ENCODE results near the gene HAS3. TPM values are rescaled to one million over a fixed set of nuclear protein-coding genes. Genes with fewer than 3 reads are reported as not detected.
"Not testable (repeated sequence)": the region's sequence is repeated elsewhere in the genome, so short reads cannot be mapped to it uniquely, and the experiment has no call there.

The HAS3 gene
- total RNA-seq, 1 experiment from 2014 or later = 6.9 TPM

DNA sequence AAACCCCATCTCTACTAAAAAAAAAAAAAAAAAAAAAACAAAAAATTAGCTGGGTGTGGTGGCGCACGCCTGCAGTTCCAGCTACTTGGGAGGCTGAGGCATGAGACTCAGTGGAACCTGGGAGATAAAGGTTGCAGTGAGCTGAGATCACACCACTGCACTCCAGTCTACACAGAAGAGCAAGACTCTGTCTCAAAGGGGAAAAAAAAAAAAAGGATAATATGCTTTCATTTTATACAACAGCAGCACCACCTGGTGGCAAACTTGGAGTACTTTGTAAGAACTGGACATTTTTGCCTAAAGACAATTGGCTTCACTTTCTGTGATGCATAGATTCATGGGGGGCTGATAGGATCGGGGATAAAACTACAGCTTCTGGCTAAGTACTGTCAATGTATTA, 18.5 kb downstream of the HAS3 start:
- no peak overlapping the region for H3K4me3 ChIP-seq (ENCODE audit: low read depth in 2 of 2, low read length in 2 of 2)
- no peak overlapping the region for H3K27ac ChIP-seq (ENCODE audit: low read length)
- no TSS peak for BruUV-seq (replicated peaks)
- in situ Hi-C loops (cut with HindIII; ENCODE audit: low pct_unique_long_range_greater_than_20kb, low sequenced_read_pairs) = no loop called here
- CTCF ChIA-PET = interaction anchor here (0.6 to 1.0 kb wide), 5 partner anchors 16 to 315 kb away, joined by 3 to 6 read pairs (median 3); partner anchors contain the start of gene HAS3
- TF ChIP-seq SIN3A (IDR thresholded peaks at IDR 0.05; ENCODE audit: borderline replicate concordance, insufficient read depth, low read depth, low read length) (no peak), CTCF (IDR thresholded peaks at IDR 0.05) (peak; percentile 67), POLR2AphosphoS5 (IDR thresholded peaks at IDR 0.05; ENCODE audit: low read depth, low read length) (no peak), TCF7L2 (IDR thresholded peaks at IDR 0.05; ENCODE audit: low read depth, low read length) (no peak)
- TF ChIP-seq, protein P1, sequence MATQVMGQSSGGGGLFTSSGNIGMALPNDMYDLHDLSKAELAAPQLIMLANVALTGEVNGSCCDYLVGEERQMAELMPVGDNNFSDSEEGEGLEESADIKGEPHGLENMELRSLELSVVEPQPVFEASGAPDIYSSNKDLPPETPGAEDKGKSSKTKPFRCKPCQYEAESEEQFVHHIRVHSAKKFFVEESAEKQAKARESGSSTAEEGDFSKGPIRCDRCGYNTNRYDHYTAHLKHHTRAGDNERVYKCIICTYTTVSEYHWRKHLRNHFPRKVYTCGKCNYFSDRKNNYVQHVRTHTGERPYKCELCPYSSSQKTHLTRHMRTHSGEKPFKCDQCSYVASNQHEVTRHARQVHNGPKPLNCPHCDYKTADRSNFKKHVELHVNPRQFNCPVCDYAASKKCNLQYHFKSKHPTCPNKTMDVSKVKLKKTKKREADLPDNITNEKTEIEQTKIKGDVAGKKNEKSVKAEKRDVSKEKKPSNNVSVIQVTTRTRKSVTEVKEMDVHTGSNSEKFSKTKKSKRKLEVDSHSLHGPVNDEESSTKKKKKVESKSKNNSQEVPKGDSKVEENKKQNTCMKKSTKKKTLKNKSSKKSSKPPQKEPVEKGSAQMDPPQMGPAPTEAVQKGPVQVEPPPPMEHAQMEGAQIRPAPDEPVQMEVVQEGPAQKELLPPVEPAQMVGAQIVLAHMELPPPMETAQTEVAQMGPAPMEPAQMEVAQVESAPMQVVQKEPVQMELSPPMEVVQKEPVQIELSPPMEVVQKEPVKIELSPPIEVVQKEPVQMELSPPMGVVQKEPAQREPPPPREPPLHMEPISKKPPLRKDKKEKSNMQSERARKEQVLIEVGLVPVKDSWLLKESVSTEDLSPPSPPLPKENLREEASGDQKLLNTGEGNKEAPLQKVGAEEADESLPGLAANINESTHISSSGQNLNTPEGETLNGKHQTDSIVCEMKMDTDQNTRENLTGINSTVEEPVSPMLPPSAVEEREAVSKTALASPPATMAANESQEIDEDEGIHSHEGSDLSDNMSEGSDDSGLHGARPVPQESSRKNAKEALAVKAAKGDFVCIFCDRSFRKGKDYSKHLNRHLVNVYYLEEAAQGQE (IDR thresholded peaks at IDR 0.05; ENCODE audit: insufficient read depth in 1 of 2, low read depth in 2 of 2, low read length in 1 of 2) = no peak
- no peak; the same call in 1 of the 2 replicates for ATAC-seq
- no peaks in the 10 kb centered on the region for H3K4me1 ChIP-seq (ENCODE audit: control insufficient read depth, insufficient read depth, low read length)
- no peak for DNase-seq (ENCODE audit: low read depth, low spot score)
- POLR2A ChIA-PET = interaction anchor here (0.6 to 0.7 kb wide), 2 partner anchors 178 to 1118 kb away, joined by 7 to 9 read pairs; no protein-coding TSS in a partner anchor
- H3K36me3 ChIP-seq (ENCODE audit: control insufficient read depth, insufficient read depth, low read length) = peaks cover 2% of the 10 kb centered on the region
- intact Hi-C loops (cut with micrococcal nuclease; ENCODE audit: unreplicated experiment) = no loop called here
- H3K27me3 ChIP-seq (ENCODE audit: control insufficient read depth, insufficient read depth, low read length) = no peaks in the 10 kb centered on the region
- no peaks in the 10 kb centered on the region for H3K9me3 ChIP-seq (ENCODE audit: control insufficient read depth, insufficient read depth, low read depth, low read length)

DNA sequence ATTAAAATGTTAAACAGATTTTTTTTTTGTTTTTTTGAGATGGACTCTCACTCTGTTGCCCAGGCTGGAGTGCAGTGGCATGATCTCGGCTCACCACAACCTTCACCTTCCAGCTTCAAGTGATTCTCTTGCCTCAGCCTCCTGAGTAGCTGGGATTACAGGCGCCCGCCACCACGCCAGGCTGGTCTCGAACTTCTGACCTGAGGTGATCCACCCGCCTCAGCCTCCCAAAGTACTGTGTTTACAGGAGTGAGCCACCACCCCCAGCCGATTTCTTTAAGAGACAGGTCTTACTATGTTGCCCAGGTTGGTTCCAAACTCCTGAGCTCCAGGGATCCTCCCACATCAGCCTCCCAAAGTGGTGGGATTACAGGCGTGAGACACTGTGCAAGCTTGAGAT, 19.0 kb downstream of the HAS3 start:
- ATAC-seq = peak; percentile 48; the same call in 1 of the 2 replicates
- H3K27ac ChIP-seq (ENCODE audit: low read length); intact Hi-C loops (cut with micrococcal nuclease; ENCODE audit: unreplicated experiment); DNase-seq (ENCODE audit: low read depth, low spot score); BruUV-seq (replicated peaks); H3K4me3 ChIP-seq (ENCODE audit: low read depth in 2 of 2, low read length in 2 of 2); H3K36me3 ChIP-seq (ENCODE audit: control insufficient read depth, insufficient read depth, low read length); H3K27me3 ChIP-seq (ENCODE audit: control insufficient read depth, insufficient read depth, low read length); H3K9me3 ChIP-seq (ENCODE audit: control insufficient read depth, insufficient read depth, low read depth, low read length); in situ Hi-C loops (cut with HindIII; ENCODE audit: low pct_unique_long_range_greater_than_20kb, low sequenced_read_pairs); H3K4me1 ChIP-seq (ENCODE audit: control insufficient read depth, insufficient read depth, low read length): not testable (repeated sequence)
- CTCF ChIA-PET = interaction anchor here (0.6 to 1.0 kb wide), 3 partner anchors 19 to 997 kb away, joined by 3 to 15 read pairs (median 6); partner anchors contain the start of gene HAS3
- POLR2A ChIA-PET = interaction anchor here (0.6 to 0.7 kb wide), 2 partner anchors 177 to 1119 kb away, joined by 7 to 9 read pairs; no protein-coding TSS in a partner anchor

DNA sequence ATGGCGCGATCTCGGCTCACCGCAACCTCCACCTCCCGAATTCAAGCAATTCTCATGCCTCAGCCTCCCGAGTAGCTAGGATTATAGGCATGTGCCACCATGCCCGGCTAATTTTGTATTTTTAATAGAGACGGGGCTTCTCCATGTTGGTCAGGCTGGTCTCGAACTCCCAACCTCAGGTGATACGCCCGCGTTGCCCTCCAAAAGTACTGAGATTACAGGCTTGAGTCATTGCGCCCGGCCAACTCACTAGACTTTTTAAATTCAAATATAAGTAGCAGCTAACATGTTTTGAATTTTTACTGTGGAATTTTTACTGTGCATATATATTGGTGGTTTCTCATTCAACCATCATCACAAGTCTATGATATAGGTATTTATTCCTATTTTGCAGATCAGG, 19.5 kb downstream of the HAS3 start:
- intact Hi-C loops (cut with micrococcal nuclease; ENCODE audit: unreplicated experiment); H3K27ac ChIP-seq (ENCODE audit: low read length); ATAC-seq; POLR2A ChIA-PET; BruUV-seq (replicated peaks); H3K9me3 ChIP-seq (ENCODE audit: control insufficient read depth, insufficient read depth, low read depth, low read length); H3K4me3 ChIP-seq (ENCODE audit: low read depth in 2 of 2, low read length in 2 of 2); H3K4me1 ChIP-seq (ENCODE audit: control insufficient read depth, insufficient read depth, low read length); in situ Hi-C loops (cut with HindIII; ENCODE audit: low pct_unique_long_range_greater_than_20kb, low sequenced_read_pairs); H3K27me3 ChIP-seq (ENCODE audit: control insufficient read depth, insufficient read depth, low read length); H3K36me3 ChIP-seq (ENCODE audit: control insufficient read depth, insufficient read depth, low read length); DNase-seq (ENCODE audit: low read depth, low spot score): not testable (repeated sequence)
- CTCF ChIA-PET = interaction anchor here (0.6 kb wide), 2 partner anchors 133 to 997 kb away, joined by 3 to 15 read pairs; no protein-coding TSS in a partner anchor
